HCT116 (cell line): Measurements from ENCODE around the gene PPP1R14C. TPM values are rescaled to one million over a fixed set of nuclear protein-coding genes. Genes with fewer than 3 reads are reported as not detected.

Source experiments
- ATAC-seq: fragments of 200-7000 bp; cut with Tn5 transposase; 2 replicates; pipeline ENCODE4 v1.9.1; 2020; ENCODE audit warnings: mild to moderate bottlenecking, moderate library complexity
- BruUV-seq: library from RNA; stranded (reverse); fragments of 400-500 nt; replicated peaks from 2 replicates; lab custom pipeline; 2021; lab: Mats Ljungman, UMichigan
- CTCF ChIA-PET: fragments of 300-600 bp; sonication (Branson Sonifier 250); formaldehyde crosslinking; loops from one replicate; lab custom pipeline; 2021; ENCODE audit warnings: antibody characterized with exemption; lab: Charles Lee
- POLR2A ChIA-PET: fragments of 300-600, 350-600 bp; sonication (Branson Sonifier 250); formaldehyde crosslinking; loops from one replicate; lab custom pipeline; 2021; ENCODE audit warnings: antibody characterized with exemption; lab: Charles Lee
- RAD21 ChIA-PET, 2 experiments: fragments of 300-600 bp; sonication (Branson Sonifier 250); formaldehyde crosslinking; loops; one replicate each; lab custom pipeline; 2023; ENCODE audit warnings: low total read pairs in 2 of 2; ENCODE audit not compliant: uncharacterized antibody in 2 of 2, unreplicated experiment in 2 of 2, low non-redundant PET in 1 of 2; lab: Charles Lee
- DNase-seq: peaks from one replicate; pipeline ENCODE4 v3.0.0-alpha.2; 2010; ENCODE audit warnings: low read depth, low spot score
- H2AFZ ChIP-seq: fragments of 200-600 bp; shearing (Covaris generic), sonication (generic); 2 replicates; pipeline ENCODE4 v1.6.1; 2017; ENCODE audit warnings: low read depth, mixed run types, mixed read lengths, antibody characterized with exemption, low read length; ENCODE audit not compliant: poor library complexity, severe bottlenecking
- H3K27ac ChIP-seq: 2 replicates; pipeline ENCODE4 v1.5.1; 2012; ENCODE audit warnings: low read depth, low read length
- H3K27me3 ChIP-seq: fragments of 200-600 bp; sonication (generic); 2 replicates; pipeline ENCODE4 v1.6.1; 2016; ENCODE audit warnings: mixed run types, low read length, mixed read lengths; ENCODE audit not compliant: insufficient read depth
- H3K36me3 ChIP-seq, 2 experiments: fragments of 200-500 bp in 1 of 2; fragments of 200-600 bp in 1 of 2; sonication (Bioruptor generic) in 1 of 2; sonication (generic) in 1 of 2; 2 replicates each; pipeline versions ENCODE4 v1.5.1 to v1.6.1; 2014 to 2016; ENCODE audit warnings: low read length in 2 of 2, inconsistent platforms in 1 of 2, mixed read lengths in 1 of 2, mixed run types in 1 of 2; ENCODE audit not compliant: insufficient read depth in 2 of 2, control insufficient read depth in 1 of 2
- H3K4me1 ChIP-seq, 2 experiments: fragments of 200-600 bp in 1 of 2; sonication (generic) in 1 of 2; 2 replicates each; pipeline versions ENCODE4 v1.5.1 to v1.6.1; 2012 to 2017; ENCODE audit warnings: low read length in 2 of 2, inconsistent platforms in 1 of 2, mild to moderate bottlenecking in 1 of 2, mixed read lengths in 1 of 2, mixed run types in 1 of 2, moderate library complexity in 1 of 2; ENCODE audit not compliant: insufficient read depth in 2 of 2, control insufficient read depth in 1 of 2
- H3K4me2 ChIP-seq: fragments of 200-600 bp; sonication (generic); 2 replicates; pipeline ENCODE4 v1.6.1; 2017; ENCODE audit warnings: mixed run types, low read length, mixed read lengths
- H3K4me3 ChIP-seq, 2 experiments: fragments of 200-600 bp in 1 of 2; sonication (generic) in 1 of 2; replicated peaks in 1 of 2; 2 replicates each; pipeline ENCODE4 v1.5.1; 2011 to 2016; ENCODE audit warnings: low read length in 2 of 2, control low read depth in 1 of 2, low read depth in 1 of 2, mild to moderate bottlenecking in 1 of 2, mixed read lengths in 1 of 2, mixed run types in 1 of 2
- H3K79me2 ChIP-seq: fragments of 200-600 bp; sonication (generic); 2 replicates; pipeline ENCODE4 v1.6.1; 2017; ENCODE audit warnings: mild to moderate bottlenecking, mixed run types, low read length, moderate library complexity, mixed read lengths; ENCODE audit not compliant: insufficient read depth
- H3K9ac ChIP-seq: fragments of 200-600 bp; sonication (generic); 2 replicates; pipeline ENCODE4 v1.6.1; 2016; ENCODE audit warnings: low read length, mixed read lengths
- H3K9me2 ChIP-seq: fragments of 200-600 bp; sonication (generic), shearing (Covaris generic); 2 replicates; pipeline ENCODE4 v1.6.1; 2017; ENCODE audit warnings: mixed run types, mild to moderate bottlenecking, moderate library complexity; ENCODE audit not compliant: insufficient read depth
- H3K9me3 ChIP-seq, 2 experiments: fragments of 200-500 bp in 1 of 2; fragments of 200-600 bp in 1 of 2; sonication (Bioruptor generic) in 1 of 2; sonication (generic) in 1 of 2; 2 replicates each; pipeline ENCODE4 v1.6.1; 2014 to 2017; ENCODE audit warnings: low read length in 2 of 2, mixed read lengths in 2 of 2, inconsistent platforms in 1 of 2, low read depth in 1 of 2, mild to moderate bottlenecking in 1 of 2, mixed run types in 1 of 2, moderate library complexity in 1 of 2; ENCODE audit not compliant: control insufficient read depth in 1 of 2, insufficient read depth in 1 of 2
- H4K20me1 ChIP-seq: fragments of 200-600 bp; sonication (generic), shearing (Covaris generic); 2 replicates; pipeline ENCODE4 v1.6.1; 2017; ENCODE audit warnings: mixed run types, mild to moderate bottlenecking, moderate library complexity; ENCODE audit not compliant: insufficient read depth
- CBX3 ChIP-seq: IDR thresholded peaks from 2 replicates; pipeline ENCODE4 v1.6.1; 2012; ENCODE audit warnings: low read depth
- ELF1 ChIP-seq: IDR thresholded peaks from 2 replicates; pipeline ENCODE4 v1.6.1; 2012; ENCODE audit warnings: low read depth, borderline replicate concordance
- EZH2 ChIP-seq: fragments of 200-600 bp; sonication (generic); IDR thresholded peaks from 2 replicates; pipeline ENCODE4 v1.6.1; 2017; ENCODE audit warnings: antibody characterized with exemption, mixed run types
- FOSL1 ChIP-seq: IDR thresholded peaks from 2 replicates; pipeline ENCODE4 v1.6.1; 2012; ENCODE audit warnings: low read depth
- POLR2A ChIP-seq: IDR thresholded peaks from 2 replicates; pipeline ENCODE4 v1.7.0; 2011; ENCODE audit warnings: borderline replicate concordance; ENCODE audit not compliant: insufficient read depth, insufficient read length; ENCODE audit errors: extremely low read depth
- POLR2AphosphoS5 ChIP-seq: IDR thresholded peaks from 2 replicates; pipeline ENCODE4 v1.6.1; 2011; ENCODE audit warnings: mild to moderate bottlenecking, low read depth, low read length, moderate library complexity
- RAD21 ChIP-seq: IDR thresholded peaks from 2 replicates; pipeline ENCODE4 v1.6.1; 2012; ENCODE audit warnings: low read depth, mild to moderate bottlenecking
- SIN3A ChIP-seq: IDR thresholded peaks from 2 replicates; pipeline ENCODE4 v1.6.1; 2012; ENCODE audit warnings: low read depth
- TCF7L2 ChIP-seq: IDR thresholded peaks from 2 replicates; pipeline ENCODE4 v1.7.0; 2011; ENCODE audit warnings: borderline replicate concordance, inconsistent platforms; ENCODE audit not compliant: insufficient read depth, insufficient read length; ENCODE audit errors: extremely low read depth
- YY1 ChIP-seq: IDR thresholded peaks from 2 replicates; pipeline ENCODE4 v1.6.1; 2011; ENCODE audit warnings: low read length, low read depth, moderate library complexity, mild to moderate bottlenecking; ENCODE audit not compliant: insufficient replicate concordance; ENCODE audit errors: extremely low read depth
- ZFX ChIP-seq: fragments of 450-650 bp; IDR thresholded peaks from 2 replicates; pipeline ENCODE4 v1.6.1; 2017
- ZNF274 ChIP-seq: fragments of 200-500 bp; sonication (Bioruptor generic); IDR thresholded peaks from 2 replicates; pipeline ENCODE4 v1.6.1; 2014; ENCODE audit warnings: mild to moderate bottlenecking, low read depth, low read length, inconsistent platforms
- intact Hi-C: fragments of 100-400 bp; cut with micrococcal nuclease; formaldehyde crosslinking; loops from 2 replicates; pipeline ENCODE4 v1.10.0; 2022
- total RNA-seq: library from RNA; stranded (reverse); gene quantifications from one replicate; pipeline ENCODE4 v1.2.1, GENCODE V29; 2021; ENCODE audit not compliant: unreplicated experiment
- TF ChIP-seq, protein P1 (sequence below): IDR thresholded peaks from 2 replicates; pipeline ENCODE4 v1.6.1; 2011; ENCODE audit warnings: mild to moderate bottlenecking, low read length, moderate library complexity; ENCODE audit not compliant: insufficient replicate concordance; ENCODE audit errors: extremely low read depth
- TF ChIP-seq, protein P2 (sequence below): IDR thresholded peaks from 2 replicates; pipeline ENCODE4 v1.6.1; 2012
- TF ChIP-seq, protein P3 (sequence below): IDR thresholded peaks from 2 replicates; pipeline ENCODE4 v1.6.1; 2012; ENCODE audit warnings: low read depth
- TF ChIP-seq, protein P4 (sequence below): IDR thresholded peaks from 2 replicates; pipeline ENCODE4 v1.6.1; 2012

PPP1R14C gene
- total RNA-seq, 1 experiment from 2014 or later = 7.8 TPM

DNA sequence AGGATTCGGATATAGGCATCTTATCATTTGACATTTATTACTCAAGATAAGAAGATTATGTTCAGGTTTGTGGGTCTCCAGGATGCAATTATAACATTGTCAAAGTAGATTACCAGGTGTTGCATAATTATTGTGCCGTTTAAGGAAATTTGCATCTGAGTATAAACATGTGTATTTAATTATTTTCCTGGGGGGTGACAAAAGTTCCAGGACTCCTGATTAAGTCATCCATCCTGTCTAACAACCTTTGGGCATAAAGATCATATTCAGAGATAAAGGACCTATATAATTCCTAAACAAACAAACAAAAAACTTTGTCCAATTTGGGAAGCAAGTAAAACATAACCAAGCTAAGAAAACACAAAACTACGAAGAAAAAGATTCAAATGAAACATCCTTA, 3.3 kb upstream of the PPP1R14C start:
- no peaks in the 10 kb centered on the region for H3K27me3 ChIP-seq
- H3K79me2 ChIP-seq = no peaks in the 10 kb centered on the region
- no peaks in the 10 kb centered on the region for H4K20me1 ChIP-seq
- intact Hi-C loops = no loop called here
- no peaks in the 10 kb centered on the region for H3K36me3 ChIP-seq
- ATAC-seq (no peak), DNase-seq (no peak)
- ChIA-PET RAD21 (no interaction called here), POLR2A (no interaction called here), CTCF (no interaction called here)
- H3K9ac ChIP-seq = no peak overlapping the region
- H3K4me2 ChIP-seq = no peak overlapping the region
- no peak overlapping the region for H3K4me3 ChIP-seq
- no peak overlapping the region for H3K27ac ChIP-seq
- no peaks in the 10 kb centered on the region for H3K9me3 ChIP-seq
- no peaks in the 10 kb centered on the region for H3K9me2 ChIP-seq
- H3K4me1 ChIP-seq = peaks cover 3 to 18% of the 10 kb centered on the region in 2 experiments; a peak in 3 of 4 replicates
- TF ChIP-seq EZH2 (no peak), ZFX (no peak), POLR2AphosphoS5 (no peak), YY1 (no peak), ELF1 (no peak), FOSL1 (no peak), CBX3 (no peak), TCF7L2 (no peak), SIN3A (no peak), POLR2A (no peak), ZNF274 (no peak), RAD21 (no peak)
- TF ChIP-seq, protein P1, sequence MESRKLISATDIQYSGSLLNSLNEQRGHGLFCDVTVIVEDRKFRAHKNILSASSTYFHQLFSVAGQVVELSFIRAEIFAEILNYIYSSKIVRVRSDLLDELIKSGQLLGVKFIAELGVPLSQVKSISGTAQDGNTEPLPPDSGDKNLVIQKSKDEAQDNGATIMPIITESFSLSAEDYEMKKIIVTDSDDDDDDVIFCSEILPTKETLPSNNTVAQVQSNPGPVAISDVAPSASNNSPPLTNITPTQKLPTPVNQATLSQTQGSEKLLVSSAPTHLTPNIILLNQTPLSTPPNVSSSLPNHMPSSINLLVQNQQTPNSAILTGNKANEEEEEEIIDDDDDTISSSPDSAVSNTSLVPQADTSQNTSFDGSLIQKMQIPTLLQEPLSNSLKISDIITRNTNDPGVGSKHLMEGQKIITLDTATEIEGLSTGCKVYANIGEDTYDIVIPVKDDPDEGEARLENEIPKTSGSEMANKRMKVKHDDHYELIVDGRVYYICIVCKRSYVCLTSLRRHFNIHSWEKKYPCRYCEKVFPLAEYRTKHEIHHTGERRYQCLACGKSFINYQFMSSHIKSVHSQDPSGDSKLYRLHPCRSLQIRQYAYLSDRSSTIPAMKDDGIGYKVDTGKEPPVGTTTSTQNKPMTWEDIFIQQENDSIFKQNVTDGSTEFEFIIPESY = no peak
- TF ChIP-seq, protein P2, sequence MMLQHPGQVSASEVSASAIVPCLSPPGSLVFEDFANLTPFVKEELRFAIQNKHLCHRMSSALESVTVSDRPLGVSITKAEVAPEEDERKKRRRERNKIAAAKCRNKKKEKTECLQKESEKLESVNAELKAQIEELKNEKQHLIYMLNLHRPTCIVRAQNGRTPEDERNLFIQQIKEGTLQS = no peak
- TF ChIP-seq, protein P3, sequence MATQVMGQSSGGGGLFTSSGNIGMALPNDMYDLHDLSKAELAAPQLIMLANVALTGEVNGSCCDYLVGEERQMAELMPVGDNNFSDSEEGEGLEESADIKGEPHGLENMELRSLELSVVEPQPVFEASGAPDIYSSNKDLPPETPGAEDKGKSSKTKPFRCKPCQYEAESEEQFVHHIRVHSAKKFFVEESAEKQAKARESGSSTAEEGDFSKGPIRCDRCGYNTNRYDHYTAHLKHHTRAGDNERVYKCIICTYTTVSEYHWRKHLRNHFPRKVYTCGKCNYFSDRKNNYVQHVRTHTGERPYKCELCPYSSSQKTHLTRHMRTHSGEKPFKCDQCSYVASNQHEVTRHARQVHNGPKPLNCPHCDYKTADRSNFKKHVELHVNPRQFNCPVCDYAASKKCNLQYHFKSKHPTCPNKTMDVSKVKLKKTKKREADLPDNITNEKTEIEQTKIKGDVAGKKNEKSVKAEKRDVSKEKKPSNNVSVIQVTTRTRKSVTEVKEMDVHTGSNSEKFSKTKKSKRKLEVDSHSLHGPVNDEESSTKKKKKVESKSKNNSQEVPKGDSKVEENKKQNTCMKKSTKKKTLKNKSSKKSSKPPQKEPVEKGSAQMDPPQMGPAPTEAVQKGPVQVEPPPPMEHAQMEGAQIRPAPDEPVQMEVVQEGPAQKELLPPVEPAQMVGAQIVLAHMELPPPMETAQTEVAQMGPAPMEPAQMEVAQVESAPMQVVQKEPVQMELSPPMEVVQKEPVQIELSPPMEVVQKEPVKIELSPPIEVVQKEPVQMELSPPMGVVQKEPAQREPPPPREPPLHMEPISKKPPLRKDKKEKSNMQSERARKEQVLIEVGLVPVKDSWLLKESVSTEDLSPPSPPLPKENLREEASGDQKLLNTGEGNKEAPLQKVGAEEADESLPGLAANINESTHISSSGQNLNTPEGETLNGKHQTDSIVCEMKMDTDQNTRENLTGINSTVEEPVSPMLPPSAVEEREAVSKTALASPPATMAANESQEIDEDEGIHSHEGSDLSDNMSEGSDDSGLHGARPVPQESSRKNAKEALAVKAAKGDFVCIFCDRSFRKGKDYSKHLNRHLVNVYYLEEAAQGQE = no peak
- TF ChIP-seq, protein P4, sequence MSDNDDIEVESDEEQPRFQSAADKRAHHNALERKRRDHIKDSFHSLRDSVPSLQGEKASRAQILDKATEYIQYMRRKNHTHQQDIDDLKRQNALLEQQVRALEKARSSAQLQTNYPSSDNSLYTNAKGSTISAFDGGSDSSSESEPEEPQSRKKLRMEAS = no peak
- no TSS peak for BruUV-seq
- H2AFZ ChIP-seq = no peak overlapping the region
